OCI-LY7 (cell line): Measurements from ENCODE around the gene LRRC10. TPM values are rescaled to one million over a fixed set of nuclear protein-coding genes. Genes with fewer than 3 reads are reported as not detected.

ENCODE experiments used
- BruUV-seq: library from RNA; stranded (reverse); fragments of 400-500 nt; replicated peaks from 2 replicates; lab custom pipeline; 2021; lab: Mats Ljungman, UMichigan
- CTCF ChIA-PET: fragments of 300-600 bp; sonication (Branson Sonifier 250); formaldehyde crosslinking; loops from one replicate; lab custom pipeline; 2022; ENCODE audit warnings: antibody characterized with exemption; ENCODE audit not compliant: unreplicated experiment; lab: Charles Lee
- POLR2A ChIA-PET: fragments of 300-600 bp; sonication (Branson Sonifier 250); formaldehyde crosslinking; loops from one replicate; lab custom pipeline; 2022; ENCODE audit warnings: antibody characterized with exemption; lab: Charles Lee
- DNase-seq: peaks from one replicate; pipeline ENCODE4 v3.0.0-alpha.2; 2015; ENCODE audit warnings: low spot score
- H2AFZ ChIP-seq: fragments of 200-600 bp; sonication (generic), shearing (Covaris generic); 2 replicates; pipeline ENCODE4 v1.6.1; 2014; ENCODE audit warnings: mild to moderate bottlenecking, antibody characterized with exemption, low read length, moderate library complexity
- H3K27ac ChIP-seq: fragments of 200-600 bp; sonication (generic); 2 replicates; pipeline ENCODE4 v1.5.1; 2014; ENCODE audit warnings: mixed run types, low read depth, mild to moderate bottlenecking, moderate library complexity, low read length, inconsistent platforms; ENCODE audit not compliant: poor library complexity, severe bottlenecking
- H3K36me3 ChIP-seq: fragments of 200-600 bp; sonication (generic); 2 replicates; pipeline ENCODE4 v1.6.1; 2014; ENCODE audit warnings: mild to moderate bottlenecking, antibody characterized with exemption, low read length, moderate library complexity, mixed read lengths; ENCODE audit not compliant: insufficient read depth
- H3K4me1 ChIP-seq: fragments of 200-600 bp; sonication (generic); 2 replicates; pipeline ENCODE4 v1.5.1; 2014; ENCODE audit warnings: mild to moderate bottlenecking, low read length; ENCODE audit not compliant: insufficient read depth, poor library complexity, severe bottlenecking
- H3K4me2 ChIP-seq: fragments of 200-600 bp; sonication (generic); 2 replicates; pipeline ENCODE4 v1.6.1; 2014; ENCODE audit warnings: mild to moderate bottlenecking, low read length
- H3K4me3 ChIP-seq: fragments of 200-600 bp; sonication (generic); 2 replicates; pipeline ENCODE4 v1.5.1; 2014; ENCODE audit warnings: mild to moderate bottlenecking, low read depth, low read length; ENCODE audit not compliant: poor library complexity, severe bottlenecking
- H3K79me2 ChIP-seq: fragments of 200-600 bp; sonication (generic); 2 replicates; pipeline ENCODE4 v1.6.1; 2016; ENCODE audit warnings: low read depth, mild to moderate bottlenecking, low read length, moderate library complexity, mixed read lengths; ENCODE audit not compliant: insufficient read depth
- H3K9me2 ChIP-seq: fragments of 200-600 bp; sonication (generic); 2 replicates; pipeline ENCODE4 v1.6.1; 2016; ENCODE audit warnings: mild to moderate bottlenecking, low read length, mixed read lengths; ENCODE audit not compliant: insufficient read depth
- H3K9me3 ChIP-seq: fragments of 200-600 bp; sonication (generic); 2 replicates; pipeline ENCODE4 v1.6.1; 2014; ENCODE audit warnings: mild to moderate bottlenecking, mixed run types, low read length, mixed read lengths
- H4K20me1 ChIP-seq: fragments of 200-600 bp; sonication (generic); 2 replicates; pipeline ENCODE4 v1.6.1; 2014; ENCODE audit warnings: mild to moderate bottlenecking, antibody characterized with exemption, low read length, moderate library complexity, mixed read lengths; ENCODE audit not compliant: insufficient read depth
- CTCF ChIP-seq: fragments of 200-600 bp; sonication (generic); conservative IDR thresholded peaks from 2 replicates; pipeline ENCODE4 v1.5.1; 2014; ENCODE audit warnings: mild to moderate bottlenecking, antibody characterized with exemption, low read length, moderate library complexity, mixed read lengths
- EZH2phosphoT487 ChIP-seq: fragments of 200-600 bp; sonication (generic); IDR thresholded peaks from 2 replicates; pipeline ENCODE4 v1.6.1; 2018; ENCODE audit warnings: low read depth, borderline replicate concordance, mild to moderate bottlenecking, mixed run types, antibody characterized with exemption, low read length, moderate library complexity, mixed read lengths
- intact Hi-C: fragments of 100-400 bp; cut with micrococcal nuclease; formaldehyde crosslinking; loops from one replicate; pipeline ENCODE4 v1.10.0; 2022; ENCODE audit not compliant: unreplicated experiment
- total RNA-seq, 2 experiments: library from RNA; depleted of rRNA in 1 of 2; stranded (reverse); fragments of >200 nt in 1 of 2; shearing (Covaris generic) in 1 of 2; gene quantifications; 2 replicates each; pipeline ENCODE4 v1.2.3, GENCODE V29; 2014 to 2022

Gene LRRC10
- total RNA-seq, 2 experiments from 2014 or later, result not detected

GRCh38 chr12:69621551-69621950 is 10.8 kb upstream of the LRRC10 start:
- H3K9me2 ChIP-seq, result no peaks in the 10 kb centered on the region
- H3K4me1 ChIP-seq, result no peaks in the 10 kb centered on the region
- CTCF ChIA-PET, result no interaction called here
- no peak for DNase-seq
- H4K20me1 ChIP-seq, result no peaks in the 10 kb centered on the region
- no peaks in the 10 kb centered on the region for H3K79me2 ChIP-seq
- H3K9me3 ChIP-seq, result no peaks in the 10 kb centered on the region
- no peaks in the 10 kb centered on the region for H3K36me3 ChIP-seq
- intact Hi-C loops, result no loop called here
- no peak for TF ChIP-seq CTCF
- no peak for TF ChIP-seq EZH2phosphoT487
- no peak overlapping the region for H3K4me2 ChIP-seq
- no TSS peak for BruUV-seq
- H3K27ac ChIP-seq, result no peak overlapping the region
- H3K4me3 ChIP-seq, result no peak overlapping the region
- H2AFZ ChIP-seq, result no peak overlapping the region
- POLR2A ChIA-PET, result interaction anchor here (0.7 kb wide), 1 partner anchor 603 kb away, joined by 3 read pairs; no protein-coding TSS in a partner anchor

GRCh38 chr12:69620921-69621320 is 10.2 kb upstream of the LRRC10 start:
- no peak overlapping the region for H3K4me3 ChIP-seq
- CTCF ChIA-PET, result no interaction called here

GRCh38 chr12:69620077-69620476 is 9.4 kb upstream of the LRRC10 start:
- TF ChIP-seq CTCF (no peak), EZH2phosphoT487 (no peak)
- no peaks in the 10 kb centered on the region for H3K9me2 ChIP-seq
- CTCF ChIA-PET, result no interaction called here
- DNase-seq, result no peak
- H3K9me3 ChIP-seq, result no peaks in the 10 kb centered on the region
- H3K4me1 ChIP-seq, result no peaks in the 10 kb centered on the region
- no peaks in the 10 kb centered on the region for H4K20me1 ChIP-seq
- no peak overlapping the region for H3K4me2 ChIP-seq
- intact Hi-C loops, result no loop called here
- POLR2A ChIA-PET, result no interaction called here
- no peak overlapping the region for H3K27ac ChIP-seq
- no peaks in the 10 kb centered on the region for H3K36me3 ChIP-seq
- no TSS peak for BruUV-seq
- H2AFZ ChIP-seq, result no peak overlapping the region
- no peak overlapping the region for H3K4me3 ChIP-seq
- H3K79me2 ChIP-seq, result no peaks in the 10 kb centered on the region

More at GRCh38 chr12:69620921-69621320, 10.2 kb upstream of the LRRC10 start:
- BruUV-seq, result no TSS peak
- Histone ChIP-seq H3K4me1 (no peaks in the 10 kb centered on the region), H4K20me1 (no peaks in the 10 kb centered on the region), H3K27ac (no peak overlapping the region), H3K9me2 (no peaks in the 10 kb centered on the region), H3K9me3 (no peaks in the 10 kb centered on the region), H3K36me3 (no peaks in the 10 kb centered on the region), H2AFZ (no peak overlapping the region), H3K4me2 (no peak overlapping the region), H3K79me2 (no peaks in the 10 kb centered on the region)
- TF ChIP-seq EZH2phosphoT487 (no peak), CTCF (no peak)
- intact Hi-C loops, result no loop called here
- no peak for DNase-seq
- POLR2A ChIA-PET, result no interaction called here
